WTC11 (cell line): ENCODE measurements around the gene FBXO28. TPM values are rescaled to one million over a fixed set of nuclear protein-coding genes. Genes with fewer than 3 reads are reported as not detected.

ENCODE experiments used
- ATAC-seq: fragments of 200-7000 bp; cut with Tn5 transposase; 2 replicates; pipeline ENCODE4 v1.10.0; 2021; ENCODE audit warnings: mild to moderate bottlenecking, moderate library complexity
- CTCF ChIA-PET: fragments of 300-600 bp; sonication (Branson Sonifier 250); formaldehyde crosslinking; loops from one replicate; lab custom pipeline; 2021; ENCODE audit warnings: antibody characterized with exemption; lab: Charles Lee
- POLR2A ChIA-PET: fragments of 350-600 bp; sonication (Branson Sonifier 250); formaldehyde crosslinking; loops from one replicate; lab custom pipeline; 2021; ENCODE audit warnings: antibody characterized with exemption; lab: Charles Lee
- DNase-seq: peaks from one replicate; pipeline ENCODE4 v3.0.0; 2021; ENCODE audit warnings: low spot score
- H3K27ac Mint-ChIP-seq: 2 replicates; pipeline ENCODE4 v1.8.0; 2021; ENCODE audit warnings: mixed read lengths
- H3K27me3 Mint-ChIP-seq: 2 replicates; pipeline ENCODE4 v1.8.0; 2021; ENCODE audit warnings: low read depth, mild to moderate bottlenecking, moderate library complexity, mixed read lengths
- H3K36me3 Mint-ChIP-seq: 2 replicates; pipeline ENCODE4 v1.8.0; 2021; ENCODE audit warnings: mixed read lengths
- H3K4me1 Mint-ChIP-seq: 2 replicates; pipeline ENCODE4 v1.8.0; 2022; ENCODE audit warnings: mixed read lengths
- H3K4me3 Mint-ChIP-seq: 2 replicates; pipeline ENCODE4 v1.8.0; 2021; ENCODE audit warnings: mild to moderate bottlenecking, moderate library complexity, mixed read lengths
- H3K9me3 Mint-ChIP-seq: 2 replicates; pipeline ENCODE4 v1.8.0; 2021; ENCODE audit warnings: mixed read lengths
- AFF4 ChIP-seq: sonication (generic); formaldehyde crosslinking; IDR thresholded peaks from 2 replicates; pipeline ENCODE4 v1.8.1; 2023; ENCODE audit warnings: mild to moderate bottlenecking, missing genetic modification reagents, borderline replicate concordance
- ERG ChIP-seq: fragments of 250-450 bp; sonication (Bioruptor Pico); IDR thresholded peaks from 2 replicates; pipeline ENCODE4 v1.8.0; 2021; ENCODE audit warnings: mild to moderate bottlenecking
- FOXK1 ChIP-seq: sonication (generic); formaldehyde crosslinking; IDR thresholded peaks from 2 replicates; pipeline ENCODE4 v1.8.0; 2022; ENCODE audit warnings: mild to moderate bottlenecking, moderate library complexity, missing genetic modification reagents
- GRHL2 ChIP-seq: fragments of 250-450 bp; sonication (Bioruptor Pico); IDR thresholded peaks from 2 replicates; pipeline ENCODE4 v1.8.0; 2022; ENCODE audit warnings: mild to moderate bottlenecking, moderate library complexity; ENCODE audit not compliant: insufficient replicate concordance, severe bottlenecking
- GTF2I ChIP-seq: fragments of 250-450 bp; sonication (Bioruptor Pico); conservative IDR thresholded peaks from 2 replicates; pipeline ENCODE4 v1.4.0; 2021; ENCODE audit warnings: mild to moderate bottlenecking
- JAZF1 ChIP-seq: fragments of 250-450 bp; sonication (Bioruptor Pico); IDR thresholded peaks from 2 replicates; pipeline ENCODE4 v1.9.0; 2021; ENCODE audit warnings: moderate library complexity, mild to moderate bottlenecking, inconsistent platforms
- NFATC4 ChIP-seq: fragments of 250-450 bp; sonication (Bioruptor Pico); IDR thresholded peaks from 2 replicates; pipeline ENCODE4 v1.9.0; 2021; ENCODE audit warnings: mild to moderate bottlenecking
- NR1H2 ChIP-seq: sonication (generic); formaldehyde crosslinking; IDR thresholded peaks from 2 replicates; pipeline ENCODE4 v1.9.0; 2021; ENCODE audit warnings: mild to moderate bottlenecking, moderate library complexity, missing genetic modification reagents
- SMAD4 ChIP-seq: sonication (generic); formaldehyde crosslinking; IDR thresholded peaks from 2 replicates; pipeline ENCODE4 v1.8.0; 2022; ENCODE audit warnings: mild to moderate bottlenecking, missing genetic modification reagents
- TCF7 ChIP-seq: sonication (generic); formaldehyde crosslinking; IDR thresholded peaks from 2 replicates; pipeline ENCODE4 v1.8.0; 2022; ENCODE audit warnings: mild to moderate bottlenecking, low read depth, missing genetic modification reagents, moderate library complexity
- ZNF121 ChIP-seq: sonication (generic); formaldehyde crosslinking; IDR thresholded peaks from 2 replicates; pipeline ENCODE4 v1.8.0; 2023; ENCODE audit warnings: missing genetic modification reagents
- ZNF396 ChIP-seq: fragments of 250-450 bp; sonication (Bioruptor Pico); IDR thresholded peaks from 2 replicates; pipeline ENCODE4 v1.8.0; 2021; ENCODE audit warnings: mild to moderate bottlenecking, moderate library complexity, borderline replicate concordance
- ZNF532 ChIP-seq: fragments of 250-450 bp; sonication (Bioruptor Pico); IDR thresholded peaks from 2 replicates; pipeline ENCODE4 v1.9.0; 2021; ENCODE audit warnings: mild to moderate bottlenecking, borderline replicate concordance
- total RNA-seq: library from RNA; stranded (reverse); gene quantifications from 3 replicates; pipeline ENCODE4 v1.2.3, GENCODE V29; 2021
- TF ChIP-seq, protein P1 (sequence below): sonication (generic); formaldehyde crosslinking; IDR thresholded peaks from 2 replicates; pipeline ENCODE4 v1.8.0; 2023; ENCODE audit warnings: mild to moderate bottlenecking, missing genetic modification reagents
- TF ChIP-seq, protein P2 (sequence below): sonication (generic); formaldehyde crosslinking; IDR thresholded peaks from 2 replicates; pipeline ENCODE4 v1.8.1; 2023; ENCODE audit warnings: mild to moderate bottlenecking, missing genetic modification reagents, moderate library complexity

FBXO28 gene
- total RNA-seq, 1 experiment from 2014 or later = 36.8 TPM

GRCh38 chr1:224067621-224068457 lies 46.1 kb upstream of the FBXO28 start:
- no peak overlapping the region for H3K27ac Mint-ChIP-seq
- no peak overlapping the region for H3K4me3 Mint-ChIP-seq
- CTCF ChIA-PET = interaction anchor here (0.9 kb wide), 1 partner anchor 17 kb away, joined by 3 read pairs; no protein-coding TSS in a partner anchor
- DNase-seq = no peak
- POLR2A ChIA-PET = no interaction called here
- TF ChIP-seq AFF4 (CRISPR knock-in tag) = no peak
- no peak for TF ChIP-seq TCF7 (CRISPR knock-in tag)
- no peak for TF ChIP-seq ZNF396 (CRISPR knock-in tag)
- TF ChIP-seq SMAD4 (CRISPR knock-in tag) = no peak
- TF ChIP-seq ZNF121 (CRISPR knock-in tag) = no peak
- TF ChIP-seq GTF2I = no peak
- TF ChIP-seq, protein P1, sequence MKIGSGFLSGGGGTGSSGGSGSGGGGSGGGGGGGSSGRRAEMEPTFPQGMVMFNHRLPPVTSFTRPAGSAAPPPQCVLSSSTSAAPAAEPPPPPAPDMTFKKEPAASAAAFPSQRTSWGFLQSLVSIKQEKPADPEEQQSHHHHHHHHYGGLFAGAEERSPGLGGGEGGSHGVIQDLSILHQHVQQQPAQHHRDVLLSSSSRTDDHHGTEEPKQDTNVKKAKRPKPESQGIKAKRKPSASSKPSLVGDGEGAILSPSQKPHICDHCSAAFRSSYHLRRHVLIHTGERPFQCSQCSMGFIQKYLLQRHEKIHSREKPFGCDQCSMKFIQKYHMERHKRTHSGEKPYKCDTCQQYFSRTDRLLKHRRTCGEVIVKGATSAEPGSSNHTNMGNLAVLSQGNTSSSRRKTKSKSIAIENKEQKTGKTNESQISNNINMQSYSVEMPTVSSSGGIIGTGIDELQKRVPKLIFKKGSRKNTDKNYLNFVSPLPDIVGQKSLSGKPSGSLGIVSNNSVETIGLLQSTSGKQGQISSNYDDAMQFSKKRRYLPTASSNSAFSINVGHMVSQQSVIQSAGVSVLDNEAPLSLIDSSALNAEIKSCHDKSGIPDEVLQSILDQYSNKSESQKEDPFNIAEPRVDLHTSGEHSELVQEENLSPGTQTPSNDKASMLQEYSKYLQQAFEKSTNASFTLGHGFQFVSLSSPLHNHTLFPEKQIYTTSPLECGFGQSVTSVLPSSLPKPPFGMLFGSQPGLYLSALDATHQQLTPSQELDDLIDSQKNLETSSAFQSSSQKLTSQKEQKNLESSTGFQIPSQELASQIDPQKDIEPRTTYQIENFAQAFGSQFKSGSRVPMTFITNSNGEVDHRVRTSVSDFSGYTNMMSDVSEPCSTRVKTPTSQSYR (CRISPR knock-in tag) = no peak
- no peak for TF ChIP-seq GRHL2
- TF ChIP-seq NR1H2 = no peak
- TF ChIP-seq FOXK1 = no peak
- TF ChIP-seq, all 79 proteins: peak for 0
- Mint-ChIP-seq H3K27me3 (no peaks in the 10 kb centered on the region; the same call in 1 of the 2 replicates), H3K36me3 (no peaks in the 10 kb centered on the region), H3K4me1 (peaks cover 12% of the 10 kb centered on the region), H3K9me3 (peaks cover 13% of the 10 kb centered on the region)
- no peak for ATAC-seq

GRCh38 chr1:224068458-224069072 lies 45.3 kb upstream of the FBXO28 start:
- H3K27me3 Mint-ChIP-seq = no peaks in the 10 kb centered on the region; the same call in 1 of the 2 replicates
- DNase-seq (no peak), ATAC-seq (no peak)
- no peaks in the 10 kb centered on the region for H3K36me3 Mint-ChIP-seq
- POLR2A ChIA-PET = no interaction called here
- no peak overlapping the region for H3K4me3 Mint-ChIP-seq
- TF ChIP-seq JAZF1 (CRISPR knock-in tag) (no peak), ERG (CRISPR knock-in tag) (no peak), NFATC4 (no peak), GTF2I (no peak)
- no peak overlapping the region for H3K27ac Mint-ChIP-seq
- H3K4me1 Mint-ChIP-seq = peaks cover 10% of the 10 kb centered on the region
- H3K9me3 Mint-ChIP-seq = peaks cover 17% of the 10 kb centered on the region
- CTCF ChIA-PET = interaction anchor here (0.9 kb wide), 1 partner anchor 17 kb away, joined by 3 read pairs; no protein-coding TSS in a partner anchor

DNA sequence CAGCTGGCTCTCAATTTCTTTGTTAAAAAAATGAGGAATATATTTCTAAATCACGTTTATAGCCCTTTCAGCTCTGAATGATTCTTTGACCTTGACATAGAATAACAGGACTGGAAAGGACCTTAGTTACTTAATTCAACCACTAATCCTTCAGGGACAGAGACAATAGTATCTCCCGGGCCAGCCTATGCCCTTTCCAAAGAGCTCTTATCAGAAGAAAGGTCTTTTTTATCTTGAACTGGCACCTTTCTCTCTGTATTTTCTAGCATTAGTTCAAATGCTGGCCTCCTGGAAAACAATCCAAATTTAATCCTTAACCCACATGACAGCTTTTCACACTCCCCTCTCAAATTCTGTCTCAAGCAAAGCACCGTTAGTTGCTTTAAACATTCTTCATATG lies 44.8 kb upstream of the FBXO28 start:
- H3K9me3 Mint-ChIP-seq = peaks cover 20% of the 10 kb centered on the region
- no peak overlapping the region for H3K27ac Mint-ChIP-seq
- no peak for ATAC-seq
- no peaks in the 10 kb centered on the region; the same call in 1 of the 2 replicates for H3K27me3 Mint-ChIP-seq
- ChIA-PET POLR2A (no interaction called here), CTCF (interaction anchor here (0.9 kb wide), 1 partner anchor 18 kb away, joined by 3 read pairs; no protein-coding TSS in a partner anchor)
- no peaks in the 10 kb centered on the region for H3K36me3 Mint-ChIP-seq
- no peak for DNase-seq
- H3K4me3 Mint-ChIP-seq = no peak overlapping the region
- H3K4me1 Mint-ChIP-seq = peaks cover 5% of the 10 kb centered on the region
- no peak for TF ChIP-seq ZNF532 (CRISPR knock-in tag)
- TF ChIP-seq, protein P2, sequence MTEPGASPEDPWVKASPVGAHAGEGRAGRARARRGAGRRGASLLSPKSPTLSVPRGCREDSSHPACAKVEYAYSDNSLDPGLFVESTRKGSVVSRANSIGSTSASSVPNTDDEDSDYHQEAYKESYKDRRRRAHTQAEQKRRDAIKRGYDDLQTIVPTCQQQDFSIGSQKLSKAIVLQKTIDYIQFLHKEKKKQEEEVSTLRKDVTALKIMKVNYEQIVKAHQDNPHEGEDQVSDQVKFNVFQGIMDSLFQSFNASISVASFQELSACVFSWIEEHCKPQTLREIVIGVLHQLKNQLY (CRISPR knock-in tag) = no peak
